H1 (cell line): ENCODE data around the gene SLC4A9. TPM values are rescaled to one million over a fixed set of nuclear protein-coding genes. Genes with fewer than 3 reads are reported as not detected.

Experiments
- CTCF ChIA-PET: fragments of 300-600 bp; sonication (Branson Sonifier 250); formaldehyde crosslinking; loops from one replicate; lab custom pipeline; 2021; ENCODE audit not compliant: partially characterized antibody; lab: Charles Lee
- POLR2A ChIA-PET: fragments of 300-600 bp; sonication (Branson Sonifier 250); formaldehyde crosslinking; loops from one replicate; lab custom pipeline; 2021; ENCODE audit warnings: inconsistent platforms; ENCODE audit not compliant: partially characterized antibody; lab: Charles Lee
- DNase-seq, 2 experiments: peaks; one replicate each; pipeline versions ENCODE4 v3.0.0 to v3.0.0-alpha.2; 2010 to 2022; ENCODE audit warnings: low spot score in 2 of 2, low read depth in 1 of 2, mixed read lengths in 1 of 2
- FAIRE-seq: peaks from 2 replicates; lab custom pipeline; 2011; peaks lifted over from hg19 to GRCh38; lab: Jason Lieb, UNC
- H2AFZ ChIP-seq: 2 replicates; pipeline ENCODE4 v1.8.1; 2012; ENCODE audit warnings: low read length, inconsistent platforms
- H2AK5ac ChIP-seq: 2 replicates; pipeline ENCODE4 v1.6.1; 2013; ENCODE audit warnings: low read depth, low read length
- H2BK120ac ChIP-seq: replicated peaks from 2 replicates; pipeline ENCODE3; 2013; ENCODE audit warnings: low read depth, low read length, inconsistent platforms
- H2BK12ac ChIP-seq: 2 replicates; pipeline ENCODE4 v1.6.1; 2013; ENCODE audit warnings: low read depth, low read length
- H2BK15ac ChIP-seq: 2 replicates; pipeline ENCODE4 v1.6.1; 2013; ENCODE audit warnings: low read length
- H2BK20ac ChIP-seq: 2 replicates; pipeline ENCODE4 v1.6.1; 2013; ENCODE audit warnings: low read length
- H2BK5ac ChIP-seq: 2 replicates; pipeline ENCODE4 v1.6.1; 2013; ENCODE audit warnings: low read depth, low read length
- H3K14ac ChIP-seq: 2 replicates; pipeline ENCODE4 v1.6.1; 2013; ENCODE audit warnings: inconsistent platforms; ENCODE audit not compliant: insufficient read length
- H3K18ac ChIP-seq: 2 replicates; pipeline ENCODE4 v1.6.1; 2013; ENCODE audit warnings: low read length; ENCODE audit errors: extremely low read depth
- H3K23ac ChIP-seq: 2 replicates; pipeline ENCODE4 v1.6.1; 2013; ENCODE audit warnings: inconsistent platforms; ENCODE audit not compliant: insufficient read length
- H3K23me2 ChIP-seq: 2 replicates; pipeline ENCODE4 v1.6.1; 2013; ENCODE audit warnings: low read depth, low read length
- H3K27ac ChIP-seq: 2 replicates; pipeline ENCODE4 v1.6.1; 2011; ENCODE audit warnings: low read depth, low read length, inconsistent platforms
- H3K27me3 ChIP-seq, 4 experiments: replicated peaks in 1 of 4; 1 replicate in 1 of 4; 2 replicates in 3 of 4; pipeline versions ENCODE4 v1.6.1 to v1.8.1; 2011 to 2013; ENCODE audit warnings: low read length in 3 of 4, mild to moderate bottlenecking in 3 of 4, inconsistent platforms in 2 of 4, mixed read lengths in 2 of 4, moderate library complexity in 1 of 4; ENCODE audit not compliant: control insufficient read depth in 3 of 4, insufficient read depth in 3 of 4; ENCODE audit errors: extremely low read depth in 1 of 4
- H3K36me3 ChIP-seq, 4 experiments: 2 replicates each; pipeline versions ENCODE4 v1.6.1 to v1.8.1; 2011 to 2013; ENCODE audit warnings: mild to moderate bottlenecking in 4 of 4, low read length in 3 of 4, moderate library complexity in 2 of 4, control low read depth in 1 of 4, inconsistent platforms in 1 of 4; ENCODE audit not compliant: insufficient read depth in 4 of 4, control insufficient read depth in 2 of 4
- H3K4ac ChIP-seq: replicated peaks from 2 replicates; pipeline ENCODE3; 2013; ENCODE audit warnings: low read length, low read depth, mixed read lengths, inconsistent platforms; ENCODE audit not compliant: insufficient read length
- H3K4me1 ChIP-seq, 4 experiments: replicated peaks in 1 of 4; 1 replicate in 1 of 4; 2 replicates in 3 of 4; pipeline versions ENCODE4 v1.6.1 to v1.8.1; 2011 to 2013; ENCODE audit warnings: low read length in 3 of 4, inconsistent platforms in 2 of 4, mixed read lengths in 1 of 4; ENCODE audit not compliant: insufficient read depth in 4 of 4, control insufficient read depth in 3 of 4
- H3K4me2 ChIP-seq, 2 experiments: 2 replicates each; pipeline versions ENCODE4 v1.6.1 to v1.8.1; 2011 to 2013; ENCODE audit warnings: low read depth in 2 of 2, low read length in 2 of 2, control low read depth in 1 of 2, inconsistent platforms in 1 of 2, mild to moderate bottlenecking in 1 of 2; ENCODE audit not compliant: insufficient read depth in 1 of 2
- H3K4me3 ChIP-seq, 4 experiments: fragments of 200-600, 300-600 bp in 1 of 4; sonication (generic), shearing (Covaris generic), sonication (Bioruptor Twin) in 1 of 4; 2 replicates each; pipeline versions ENCODE4 v1.5.1 to v1.8.1; 2011 to 2016; ENCODE audit warnings: low read length in 4 of 4, low read depth in 3 of 4, control low read depth in 2 of 4, inconsistent platforms in 2 of 4, mild to moderate bottlenecking in 2 of 4, mixed read lengths in 1 of 4, moderate library complexity in 1 of 4; ENCODE audit not compliant: insufficient read depth in 2 of 4; ENCODE audit errors: extremely low read depth in 1 of 4
- H3K56ac ChIP-seq: replicated peaks from 2 replicates; pipeline ENCODE3; 2013; ENCODE audit warnings: low read depth, mild to moderate bottlenecking, mixed read lengths, low read length, inconsistent platforms; ENCODE audit not compliant: insufficient read length
- H3K79me1 ChIP-seq: 2 replicates; pipeline ENCODE4 v1.6.1; 2013; ENCODE audit warnings: low read depth, low read length, control low read depth
- H3K79me2 ChIP-seq, 2 experiments: 2 replicates each; pipeline versions ENCODE4 v1.6.1 to v1.8.1; 2012 to 2013; ENCODE audit warnings: low read length in 2 of 2, mild to moderate bottlenecking in 2 of 2, inconsistent platforms in 1 of 2; ENCODE audit not compliant: insufficient read depth in 2 of 2, control insufficient read depth in 1 of 2
- H3K9ac ChIP-seq, 4 experiments: replicated peaks in 1 of 4; 1 replicate in 1 of 4; 2 replicates in 3 of 4; pipeline versions ENCODE4 v1.6.1 to v1.8.1; 2011 to 2013; ENCODE audit warnings: low read depth in 3 of 4, low read length in 3 of 4, control low read depth in 2 of 4, mild to moderate bottlenecking in 2 of 4, moderate library complexity in 2 of 4, inconsistent platforms in 1 of 4; ENCODE audit errors: extremely low read depth in 1 of 4
- H3K9me3 ChIP-seq, 2 experiments: 2 replicates each; pipeline versions ENCODE4 v1.6.1 to v1.8.1; 2012 to 2013; ENCODE audit warnings: mild to moderate bottlenecking in 2 of 2, moderate library complexity in 2 of 2, control low read depth in 1 of 2, inconsistent platforms in 1 of 2, low read depth in 1 of 2, low read length in 1 of 2, mixed read lengths in 1 of 2; ENCODE audit not compliant: insufficient read depth in 2 of 2
- H4K20me1 ChIP-seq, 2 experiments: replicated peaks in 1 of 2; 2 replicates each; pipeline versions ENCODE3 to v1.8.1; 2011 to 2013; ENCODE audit warnings: inconsistent platforms in 2 of 2, low read length in 2 of 2, mild to moderate bottlenecking in 1 of 2; ENCODE audit not compliant: insufficient read depth in 2 of 2, control insufficient read depth in 1 of 2
- H4K5ac ChIP-seq: 2 replicates; pipeline ENCODE4 v1.6.1; 2013; ENCODE audit warnings: low read length, low read depth, mixed read lengths, inconsistent platforms; ENCODE audit not compliant: insufficient read length
- H4K8ac ChIP-seq: 2 replicates; pipeline ENCODE4 v1.8.0; 2013; ENCODE audit warnings: mild to moderate bottlenecking, moderate library complexity, low read length, inconsistent platforms; ENCODE audit not compliant: insufficient read depth; ENCODE audit errors: extremely low read depth
- H4K91ac ChIP-seq: replicated peaks from 2 replicates; pipeline ENCODE3; 2013; ENCODE audit warnings: low read length, mixed read lengths, inconsistent platforms; ENCODE audit not compliant: insufficient read length
- BACH1 ChIP-seq: IDR thresholded peaks from 2 replicates; pipeline ENCODE4 v1.6.1; 2012; ENCODE audit warnings: low read length, improper control_type of control experiment
- BCL11A ChIP-seq, 2 experiments: IDR thresholded peaks; one replicate each; pipeline ENCODE4 v1.6.1; 2011; ENCODE audit warnings: low read depth in 2 of 2, low read length in 2 of 2, mild to moderate bottlenecking in 2 of 2
- E2F6 ChIP-seq: IDR thresholded peaks from 2 replicates; pipeline ENCODE4 v1.6.1; 2012; ENCODE audit warnings: inconsistent platforms
- EZH2 ChIP-seq: fragments of 200-600 bp; sonication (generic); IDR thresholded peaks from 2 replicates; pipeline ENCODE4 v1.7.1; 2012; ENCODE audit warnings: low read depth, mild to moderate bottlenecking, moderate library complexity, low read length, inconsistent platforms; ENCODE audit not compliant: severe bottlenecking
- JUN ChIP-seq: IDR thresholded peaks from 2 replicates; pipeline ENCODE4 v1.6.1; 2011; ENCODE audit warnings: low read depth, mild to moderate bottlenecking, improper control_type of control experiment, low read length
- KDM5A ChIP-seq: fragments of 200-600 bp; IDR thresholded peaks from 2 replicates; pipeline ENCODE4 v1.7.1; 2012; ENCODE audit warnings: mild to moderate bottlenecking, low read length, inconsistent platforms, mixed read lengths
- NANOG ChIP-seq: IDR thresholded peaks from 2 replicates; pipeline ENCODE4 v1.6.1; 2011; ENCODE audit warnings: low read length, low read depth, mild to moderate bottlenecking, inconsistent platforms; ENCODE audit not compliant: insufficient read depth, poor library complexity, severe bottlenecking
- POLR2A ChIP-seq, 2 experiments: IDR thresholded peaks; 1 replicate in 1 of 2; 2 replicates in 1 of 2; pipeline ENCODE4 v1.6.1; 2011; ENCODE audit warnings: low read depth in 2 of 2, low read length in 2 of 2, mild to moderate bottlenecking in 2 of 2; ENCODE audit errors: control extremely low read depth in 1 of 2
- RXRA ChIP-seq: IDR thresholded peaks from 2 replicates; pipeline ENCODE4 v1.6.1; 2011; ENCODE audit warnings: low read depth, mild to moderate bottlenecking, low read length, moderate library complexity; ENCODE audit not compliant: insufficient read depth
- SIX5 ChIP-seq: IDR thresholded peaks from 2 replicates; pipeline ENCODE4 v1.6.1; 2011; ENCODE audit warnings: mild to moderate bottlenecking, low read depth, low read length
- SP1 ChIP-seq: IDR thresholded peaks from 2 replicates; pipeline ENCODE4 v1.6.1; 2011; ENCODE audit warnings: low read depth, low read length
- SP2 ChIP-seq: IDR thresholded peaks from 2 replicates; pipeline ENCODE4 v1.6.1; 2012; ENCODE audit warnings: mild to moderate bottlenecking, low read length, inconsistent platforms
- SUZ12 ChIP-seq: fragments of 200-600 bp; sonication (generic); IDR thresholded peaks from 2 replicates; pipeline ENCODE4 v1.6.1; 2012; ENCODE audit warnings: mild to moderate bottlenecking, inconsistent platforms, low read length, moderate library complexity, mixed read lengths
- TAF1 ChIP-seq: IDR thresholded peaks from 2 replicates; pipeline ENCODE4 v1.6.1; 2011; ENCODE audit warnings: mild to moderate bottlenecking, low read depth, low read length
- TEAD4 ChIP-seq: IDR thresholded peaks from 2 replicates; pipeline ENCODE4 v1.6.1; 2012; ENCODE audit warnings: low read depth, low read length, inconsistent platforms, mixed read lengths
- WGBS, 2 experiments: shearing (Covaris generic) in 1 of 2; methylation state at CpG; one replicate each; pipeline versions ENCODE4 v1.1.6 to v1.1.7; 2013 to 2015; ENCODE audit warnings: low lambda C conversion rate in 2 of 2, mixed read lengths in 2 of 2, inconsistent platforms in 1 of 2, low coverage in 1 of 2, missing lambda C conversion rate in 1 of 2; ENCODE audit not compliant: insufficient replicate concordance in 2 of 2, insufficient coverage in 1 of 2, insufficient read length in 1 of 2; ENCODE audit errors: extremely low coverage in 1 of 2, missing lambda C conversion rate in 1 of 2; 5-methylcytosine and 5-hydroxymethylcytosine counted together
- polyA plus RNA-seq, 7 experiments: library from polyadenylated mRNA; depleted of rRNA in 3 of 7; stranded (reverse) in 5 of 7; unstranded in 2 of 7; fragments of >200 nt in 5 of 7; fragments of 200-250 nt in 2 of 7; gene quantifications; 1 replicate in 5 of 7; 2 replicates in 1 of 7; 4 replicates in 1 of 7; pipeline versions ENCODE4 v1.2.1 to v1.2.3, GENCODE V29; 2011 to 2013; ENCODE audit warnings: missing spikeins in 2 of 7, mixed read lengths in 2 of 7
- total RNA-seq: library from RNA; stranded (reverse); fragmentation: NEBNext Ultra II Directional; extraction: Animal tissue kit (Norgen Biotek cat#: 25700); gene quantifications from 2 replicates; pipeline ENCODE4 v1.2.1, GENCODE V29; 2021

The SLC4A9 gene
- total and polyA plus RNA-seq, 2 of the 8 experiments (the other 6 are each of a cell fraction or from before 2014, with no cell fraction given), result 0.15 to 0.28 TPM

DNA sequence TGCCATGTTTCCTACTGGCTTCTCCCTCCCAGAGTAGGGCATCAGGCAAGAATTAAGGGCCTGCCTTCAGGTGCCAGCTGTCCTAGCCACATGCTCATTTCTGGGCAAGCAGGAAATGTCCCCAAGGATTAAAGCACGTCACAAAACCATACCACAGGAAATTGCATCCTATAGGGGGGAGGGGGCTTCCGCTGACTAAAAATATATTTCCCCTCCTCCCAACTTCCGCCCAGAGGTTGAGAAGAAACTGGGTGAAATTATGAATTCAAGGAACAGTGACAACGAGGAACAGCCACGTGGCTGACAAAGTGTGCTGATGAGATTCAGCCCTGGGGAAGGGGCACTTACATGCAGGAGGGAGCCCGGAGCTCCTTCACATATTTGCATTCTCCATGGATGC is 17.7 kb upstream of the SLC4A9 start:
- Histone ChIP-seq H2AK5ac (no peak overlapping the region), H4K8ac (no peak overlapping the region), H3K36me3 (no peaks in the 10 kb centered on the region; a peak in 1 of 8 replicates), H3K79me2 (no peaks in the 10 kb centered on the region), H4K5ac (no peak overlapping the region), H3K27me3 (peaks cover 0 to 11% (median 5%) of the 10 kb centered on the region in 4 experiments; a peak in 6 of 7 replicates), H3K23ac (no peak overlapping the region), H3K9me3 (no peaks in the 10 kb centered on the region), H3K4me2 (no peak overlapping the region), H2BK5ac (no peak overlapping the region), H3K79me1 (no peaks in the 10 kb centered on the region; the same call in 1 of the 2 replicates), H2AFZ (no peak overlapping the region), H3K4me1 (peaks cover 0 to 14% (median 6%) of the 10 kb centered on the region in 4 experiments; a peak in 5 of 7 replicates), H2BK15ac (no peak overlapping the region), H3K23me2 (peaks cover 4% of the 10 kb centered on the region), H3K56ac (no peak overlapping the region), H3K4ac (no peak overlapping the region), H2BK120ac (no peak overlapping the region), H3K18ac (no peak overlapping the region), H4K91ac (no peak overlapping the region), H3K14ac (no peak overlapping the region), H3K9ac (no peak overlapping the region), H2BK20ac (no peak overlapping the region), H3K4me3 (no peak overlapping the region), H4K20me1 (peaks cover 0 to 4% of the 10 kb centered on the region in 2 experiments), H3K27ac (no peak overlapping the region), H2BK12ac (no peak overlapping the region)
- FAIRE-seq, result no peak
- DNase-seq, result no peak
- POLR2A ChIA-PET, result interaction anchor here (1.1 to 2.0 kb wide), 2 partner anchors 97 to 100 kb away, joined by 3 to 7 read pairs; no protein-coding TSS in a partner anchor
- CTCF ChIA-PET, result interaction anchor here (1.2 to 15.0 kb wide), 5 partner anchors 10 to 112 kb away, joined by 3 to 676 read pairs (median 7); partner anchors contain the start of gene PFDN1
- 91% methylated on average over 6 of the region's 6 CpGs; no CpG with 5 or more reads in 1 of the 2 experiments for WGBS, 2 experiments
- TF ChIP-seq NANOG (no peak), KDM5A (no peak), RXRA (no peak), BACH1 (no peak), E2F6 (no peak), POLR2A (IDR thresholded peaks at IDR 0.05; ENCODE audit: control extremely low read depth in 1 of 2, low read depth in 2 of 2, low read length in 2 of 2) (no peak), TEAD4 (no peak), EZH2 (no peak), JUN (no peak), BCL11A (IDR thresholded peaks at IDR 0.05; ENCODE audit: low read depth in 2 of 2, low read length in 2 of 2) (no peak), SUZ12 (no peak), SP2 (no peak), TAF1 (no peak), SIX5 (no peak), SP1 (no peak)
